Activated naive CD8-positive, alpha-beta T cell treated with anti-CD3 and anti-CD28 coated beads, Interleukin-2, amount 10 ng/mL, durations not matched to agents 7 days and 5 days (primary cell): ENCODE results near the gene CSMD2. TPM values are rescaled to one million over a fixed set of nuclear protein-coding genes. Genes with fewer than 3 reads are reported as not detected.

ENCODE experiments used
- ATAC-seq: fragments of 150-1000 bp; cut with Tn5 transposase; one replicate; pipeline ENCODE4 v1.10.0; 2021; ENCODE audit warnings: low read depth, moderate library complexity
- POLR2A ChIA-PET: fragments of 350-600 bp; sonication (Branson Sonifier 250); formaldehyde crosslinking; loops from one replicate; lab custom pipeline; 2021; ENCODE audit warnings: antibody characterized with exemption; lab: Charles Lee
- DNase-seq: peaks from one replicate; pipeline ENCODE4 v3.0.0; 2021
- H3K27ac Mint-ChIP-seq: one replicate; pipeline ENCODE4 v1.8.0; 2022; ENCODE audit warnings: mild to moderate bottlenecking, mixed read lengths
- H3K27me3 Mint-ChIP-seq: one replicate; pipeline ENCODE4 v1.8.0; 2022; ENCODE audit warnings: mild to moderate bottlenecking, moderate library complexity, mixed read lengths
- H3K36me3 Mint-ChIP-seq: one replicate; pipeline ENCODE4 v1.8.0; 2021; ENCODE audit warnings: mild to moderate bottlenecking, mixed read lengths
- H3K4me1 Mint-ChIP-seq: one replicate; pipeline ENCODE4 v1.8.0; 2021; ENCODE audit warnings: mixed read lengths
- H3K4me3 Mint-ChIP-seq: one replicate; pipeline ENCODE4 v1.8.0; 2022; ENCODE audit warnings: mild to moderate bottlenecking, moderate library complexity, mixed read lengths
- H3K9me3 Mint-ChIP-seq: one replicate; pipeline ENCODE4 v1.8.0; 2021; ENCODE audit warnings: mixed read lengths
- total RNA-seq, 2 experiments: library from RNA; stranded (reverse); gene quantifications; one replicate each; pipeline ENCODE4 v1.2.3, GENCODE V29; 2021

CSMD2 gene
- total RNA-seq, 2 experiments from 2014 or later: not detected

- DNase-seq (no peak), ATAC-seq (no peak)
- Mint-ChIP-seq H3K4me1 (no peaks in the 10 kb centered on the region), H3K27ac (no peak overlapping the region), H3K36me3 (no peaks in the 10 kb centered on the region), H3K9me3 (no peaks in the 10 kb centered on the region), H3K4me3 (no peak overlapping the region), H3K27me3 (peaks cover 10% of the 10 kb centered on the region)
- POLR2A ChIA-PET: no interaction called here
Measured at GRCh38 chr1:33601751-33602150, 563.3 kb downstream of the CSMD2 start.

DNA sequence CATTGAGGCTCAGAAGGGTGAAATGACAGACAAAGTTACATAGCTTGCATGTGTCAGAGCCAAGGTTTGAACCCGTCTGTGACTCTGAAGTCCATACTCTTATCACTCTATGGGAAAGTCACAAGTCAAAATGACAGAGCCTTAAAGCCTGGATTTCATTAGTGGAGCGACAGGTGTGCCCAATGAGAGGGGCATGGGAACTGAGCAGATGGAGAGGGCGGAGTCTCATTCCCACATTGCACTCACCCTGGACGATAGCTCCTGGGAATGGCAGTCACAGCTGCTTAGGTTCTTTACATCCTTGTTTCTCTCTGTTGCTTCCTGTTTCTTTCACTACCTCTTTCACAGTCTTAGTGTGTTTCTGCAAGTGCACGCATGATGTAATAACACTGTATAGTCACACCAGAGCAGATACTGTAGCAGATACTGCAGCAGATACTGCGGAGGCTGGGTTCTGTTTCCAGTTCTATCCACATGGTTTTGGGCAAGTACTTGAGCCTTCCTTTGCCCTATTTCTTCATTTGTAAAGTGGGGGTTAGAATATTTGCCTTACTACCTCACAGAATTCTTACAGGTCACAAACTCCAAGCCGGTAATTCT lies 565.4 kb downstream of the CSMD2 start:
- Mint-ChIP-seq H3K27me3 (peaks cover 15% of the 10 kb centered on the region), H3K36me3 (no peaks in the 10 kb centered on the region), H3K9me3 (no peaks in the 10 kb centered on the region), H3K4me1 (no peaks in the 10 kb centered on the region), H3K27ac (no peak overlapping the region), H3K4me3 (no peak overlapping the region)
- DNase-seq (no peak), ATAC-seq (no peak)
- POLR2A ChIA-PET: no interaction called here

GRCh38 chr1:33588726-33589125 lies 576.3 kb downstream of the CSMD2 start:
- no peaks in the 10 kb centered on the region for H3K4me1 Mint-ChIP-seq
- H3K36me3 Mint-ChIP-seq: no peaks in the 10 kb centered on the region
- no peak overlapping the region for H3K27ac Mint-ChIP-seq
- peaks cover 13% of the 10 kb centered on the region for H3K27me3 Mint-ChIP-seq
- DNase-seq (no peak), ATAC-seq (no peak)
- H3K9me3 Mint-ChIP-seq: no peaks in the 10 kb centered on the region
- H3K4me3 Mint-ChIP-seq: no peak overlapping the region
- POLR2A ChIA-PET: no interaction called here

- Mint-ChIP-seq H3K4me1 (no peaks in the 10 kb centered on the region), H3K36me3 (no peaks in the 10 kb centered on the region), H3K27me3 (peaks cover 12% of the 10 kb centered on the region), H3K27ac (no peak overlapping the region), H3K9me3 (no peaks in the 10 kb centered on the region), H3K4me3 (no peak overlapping the region)
- DNase-seq: no peak
- POLR2A ChIA-PET: no interaction called here
- ATAC-seq: no peak
Measured at GRCh38 chr1:33586795-33587194, 578.2 kb downstream of the CSMD2 start.

- H3K9me3 Mint-ChIP-seq: no peaks in the 10 kb centered on the region
- H3K4me3 Mint-ChIP-seq: no peak overlapping the region
- ATAC-seq (no peak), DNase-seq (no peak)
- no peaks in the 10 kb centered on the region for H3K4me1 Mint-ChIP-seq
- H3K27me3 Mint-ChIP-seq: peaks cover 13% of the 10 kb centered on the region
- no peaks in the 10 kb centered on the region for H3K36me3 Mint-ChIP-seq
- POLR2A ChIA-PET: no interaction called here
- no peak overlapping the region for H3K27ac Mint-ChIP-seq
Measured at GRCh38 chr1:33586106-33586505, 578.9 kb downstream of the CSMD2 start.

- H3K4me3 Mint-ChIP-seq: no peak overlapping the region
- H3K4me1 Mint-ChIP-seq: no peaks in the 10 kb centered on the region
Measured at GRCh38 chr1:33583567-33583966, 581.5 kb downstream of the CSMD2 start.

GRCh38 chr1:33578557-33579448 lies 586.2 kb downstream of the CSMD2 start:
- peaks cover 24% of the 10 kb centered on the region for H3K27me3 Mint-ChIP-seq
- POLR2A ChIA-PET: no interaction called here

More at GRCh38 chr1:33583567-33583966, 581.5 kb downstream of the CSMD2 start:
- DNase-seq (no peak), ATAC-seq (no peak)
- H3K27ac Mint-ChIP-seq: no peak overlapping the region
- peaks cover 11% of the 10 kb centered on the region for H3K27me3 Mint-ChIP-seq
- no peaks in the 10 kb centered on the region for H3K36me3 Mint-ChIP-seq
- no peaks in the 10 kb centered on the region for H3K9me3 Mint-ChIP-seq
- POLR2A ChIA-PET: no interaction called here

GRCh38 chr1:33577663-33578062 lies 587.4 kb downstream of the CSMD2 start:
- Mint-ChIP-seq H3K9me3 (no peaks in the 10 kb centered on the region), H3K27me3 (peaks cover 33% of the 10 kb centered on the region), H3K4me3 (no peak overlapping the region), H3K27ac (no peak overlapping the region), H3K36me3 (no peaks in the 10 kb centered on the region), H3K4me1 (peaks cover 4% of the 10 kb centered on the region)
- DNase-seq: no peak
- POLR2A ChIA-PET: no interaction called here
- ATAC-seq: no peak

More at GRCh38 chr1:33578557-33579448, 586.2 kb downstream of the CSMD2 start:
- no peak for DNase-seq
- no peak for ATAC-seq
- peaks cover 4% of the 10 kb centered on the region for H3K4me1 Mint-ChIP-seq
- H3K9me3 Mint-ChIP-seq: no peaks in the 10 kb centered on the region
- no peak overlapping the region for H3K27ac Mint-ChIP-seq
- no peaks in the 10 kb centered on the region for H3K36me3 Mint-ChIP-seq
- H3K4me3 Mint-ChIP-seq: no peak overlapping the region

DNA sequence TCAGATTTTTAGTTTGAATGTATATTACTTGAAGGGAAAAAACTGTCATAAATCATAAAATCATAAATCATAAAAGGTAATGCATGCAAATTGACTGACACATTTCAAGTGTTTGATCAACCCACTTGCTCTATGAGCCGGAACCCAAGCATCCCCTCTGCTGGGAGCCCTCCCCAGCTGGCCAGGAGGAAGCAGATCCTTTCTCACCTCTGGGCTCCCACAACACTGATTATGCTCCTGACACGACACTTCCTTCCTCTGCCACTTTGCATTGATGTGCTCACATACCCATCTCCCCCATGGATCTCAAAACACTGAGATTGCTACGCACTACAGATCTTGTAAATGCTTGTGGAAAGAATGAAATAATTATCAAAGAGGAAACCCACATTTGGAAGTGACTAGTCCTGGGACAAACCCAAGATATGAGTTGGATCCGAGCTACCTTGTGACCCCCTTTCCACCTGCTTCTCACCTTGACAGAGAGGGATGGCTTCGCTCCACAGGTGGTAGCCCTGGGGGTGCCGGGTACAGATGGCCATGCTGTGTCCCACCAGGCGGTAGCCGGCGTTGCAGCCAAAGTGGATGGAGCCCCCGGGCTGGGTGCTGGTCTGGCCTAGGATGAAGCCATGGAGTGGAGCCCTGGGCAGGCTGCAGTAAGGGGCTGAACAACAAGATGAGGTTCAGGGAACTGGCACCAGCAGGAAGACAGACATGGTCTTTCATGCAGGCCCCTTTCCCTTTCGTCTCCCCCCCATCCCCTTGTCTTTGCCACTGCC lies 588.0 kb downstream of the CSMD2 start:
- POLR2A ChIA-PET: no interaction called here
- Mint-ChIP-seq H3K27ac (no peak overlapping the region), H3K36me3 (no peaks in the 10 kb centered on the region), H3K4me3 (no peak overlapping the region), H3K4me1 (peaks cover 4% of the 10 kb centered on the region), H3K9me3 (no peaks in the 10 kb centered on the region), H3K27me3 (peaks cover 33% of the 10 kb centered on the region)
- ATAC-seq (no peak), DNase-seq (no peak)

- DNase-seq: no peak
- H3K27me3 Mint-ChIP-seq: peaks cover 28% of the 10 kb centered on the region
- H3K27ac Mint-ChIP-seq: no peak overlapping the region
- ATAC-seq: no peak
- no peaks in the 10 kb centered on the region for H3K9me3 Mint-ChIP-seq
- peaks cover 4% of the 10 kb centered on the region for H3K4me1 Mint-ChIP-seq
- no peaks in the 10 kb centered on the region for H3K36me3 Mint-ChIP-seq
- POLR2A ChIA-PET: no interaction called here
- no peak overlapping the region for H3K4me3 Mint-ChIP-seq
Measured at GRCh38 chr1:33575324-33575879, 589.6 kb downstream of the CSMD2 start.

GRCh38 chr1:33573661-33574060 lies 591.4 kb downstream of the CSMD2 start:
- H3K36me3 Mint-ChIP-seq: no peaks in the 10 kb centered on the region
- no peak overlapping the region for H3K27ac Mint-ChIP-seq
- POLR2A ChIA-PET: no interaction called here
- H3K4me1 Mint-ChIP-seq: peaks cover 4% of the 10 kb centered on the region
- DNase-seq (no peak), ATAC-seq (no peak)
- no peak overlapping the region for H3K4me3 Mint-ChIP-seq
- H3K9me3 Mint-ChIP-seq: no peaks in the 10 kb centered on the region
- peaks cover 27% of the 10 kb centered on the region for H3K27me3 Mint-ChIP-seq

GRCh38 chr1:33572387-33572786 lies 592.6 kb downstream of the CSMD2 start:
- Mint-ChIP-seq H3K27ac (no peak overlapping the region), H3K36me3 (no peaks in the 10 kb centered on the region), H3K9me3 (no peaks in the 10 kb centered on the region), H3K27me3 (peaks cover 31% of the 10 kb centered on the region), H3K4me1 (peaks cover 4% of the 10 kb centered on the region), H3K4me3 (no peak overlapping the region)
- ATAC-seq: no peak
- POLR2A ChIA-PET: no interaction called here
- no peak for DNase-seq

DNA sequence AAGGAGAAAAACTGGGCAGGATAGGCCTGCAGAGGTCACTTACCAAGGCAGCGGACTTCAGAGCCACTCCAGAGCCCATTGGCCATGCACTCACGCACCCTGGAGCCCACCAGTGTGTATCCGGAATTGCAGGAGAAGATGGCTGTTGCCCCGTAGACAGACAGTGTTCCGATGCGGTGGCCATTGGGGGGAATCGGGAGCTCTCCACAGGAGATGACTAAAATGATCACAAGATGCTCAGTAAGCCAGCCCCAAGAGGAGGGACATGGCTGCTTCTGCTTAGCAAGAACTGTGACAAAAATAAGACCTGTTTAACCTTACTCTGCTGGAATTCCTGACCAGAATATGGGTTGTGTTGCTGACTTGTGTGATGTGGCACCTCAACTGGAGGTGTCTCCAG lies 595.7 kb downstream of the CSMD2 start:
- ATAC-seq: no peak
- POLR2A ChIA-PET: no interaction called here
- peaks cover 37% of the 10 kb centered on the region for H3K27me3 Mint-ChIP-seq
- no peak for DNase-seq
- no peak overlapping the region for H3K4me3 Mint-ChIP-seq
- H3K9me3 Mint-ChIP-seq: no peaks in the 10 kb centered on the region
- no peaks in the 10 kb centered on the region for H3K4me1 Mint-ChIP-seq
- H3K36me3 Mint-ChIP-seq: no peaks in the 10 kb centered on the region
- H3K27ac Mint-ChIP-seq: no peak overlapping the region
